Pulmonary artery endothelial cell (primary cell): ENCODE measurements around the gene PRRX1. TPM values are rescaled to one million over a fixed set of nuclear protein-coding genes. Genes with fewer than 3 reads are reported as not detected.

Experiments
- DNase-seq: peaks from one replicate; pipeline ENCODE4 v3.0.0-alpha.2; 2011; ENCODE audit warnings: low read depth, low spot score
- total RNA-seq: library from RNA; depleted of rRNA; stranded (reverse); fragments of >200 nt; gene quantifications from 2 replicates; pipeline ENCODE4 v1.2.3, GENCODE V29; 2014

Gene PRRX1
- total RNA-seq, 1 donor from 2014 or later: 1.3 TPM

- DNase-seq: no peak
Measured at GRCh38 chr1:170765712-170766330, 101.9 kb downstream of the PRRX1 start.

GRCh38 chr1:170768929-170769328 lies 105.0 kb downstream of the PRRX1 start:
- DNase-seq: no peak

GRCh38 chr1:170769691-170770090 lies 105.8 kb downstream of the PRRX1 start:
- no peak for DNase-seq

- DNase-seq: no peak
Measured at GRCh38 chr1:170770254-170770653, 106.3 kb downstream of the PRRX1 start.

GRCh38 chr1:170776252-170776651 lies 112.3 kb downstream of the PRRX1 start:
- no peak for DNase-seq

- no peak for DNase-seq
Measured at GRCh38 chr1:170776777-170777176, 112.8 kb downstream of the PRRX1 start.

Other genes starting within 250 kb of the PRRX1 start
- 5.6 and 12.3 TPM in 2 replicates for gene GORAB, start 132.0 kb upstream of the PRRX1 start, total RNA-seq